Adipocyte (in vitro differentiated cells): Measurements from ENCODE around the gene CLDN12.
A peak's percentile ranks its signal among the peaks of the same experiment; 100 is the strongest.
"Not testable (repeated sequence)": the region's sequence is repeated elsewhere in the genome, so short reads cannot be mapped to it uniquely, and the experiment has no call there.

Experiments
- DNase-seq: peaks from one replicate; pipeline ENCODE4 v3.0.0-alpha.2; 2015; ENCODE audit warnings: low read depth
- H3K27me3 ChIP-seq: replicated peaks from 2 replicates; pipeline ENCODE4 v1.7.0; 2013; ENCODE audit warnings: mild to moderate bottlenecking, low read length, moderate library complexity; ENCODE audit not compliant: control insufficient read depth, insufficient read depth
- H3K36me3 ChIP-seq: 2 replicates; pipeline ENCODE4 v1.7.0; 2013; ENCODE audit warnings: low read length, mild to moderate bottlenecking, moderate library complexity; ENCODE audit not compliant: control insufficient read depth, insufficient read depth, severe bottlenecking
- H3K4me1 ChIP-seq: 2 replicates; pipeline ENCODE4 v1.7.0; 2013; ENCODE audit warnings: mild to moderate bottlenecking, low read length, moderate library complexity; ENCODE audit not compliant: control insufficient read depth, insufficient read depth
- H3K4me3 ChIP-seq: 2 replicates; pipeline ENCODE4 v1.7.0; 2013; ENCODE audit warnings: mild to moderate bottlenecking, low read length, moderate library complexity
- H3K9ac ChIP-seq: 2 replicates; pipeline ENCODE4 v1.7.0; 2013; ENCODE audit warnings: mild to moderate bottlenecking, low read length, moderate library complexity
- H3K9me3 ChIP-seq: 2 replicates; pipeline ENCODE4 v1.7.0; 2013; ENCODE audit warnings: mild to moderate bottlenecking, low read length, moderate library complexity; ENCODE audit not compliant: control insufficient read depth

Gene CLDN12

GRCh38 chr7:90433221-90433620 lies 30.0 kb downstream of the CLDN12 start:
- no peak overlapping the region for H3K9ac ChIP-seq
- no peaks in the 10 kb centered on the region for H3K27me3 ChIP-seq
- H3K36me3 ChIP-seq = no peaks in the 10 kb centered on the region
- no peak for DNase-seq
- H3K4me1 ChIP-seq = no peaks in the 10 kb centered on the region
- H3K9me3 ChIP-seq = peaks cover 11% of the 10 kb centered on the region
- H3K4me3 ChIP-seq = no peak overlapping the region

- no peak for DNase-seq
- Histone ChIP-seq H3K4me1 (no peaks in the 10 kb centered on the region), H3K36me3 (no peaks in the 10 kb centered on the region), H3K4me3 (no peak overlapping the region), H3K9me3 (no peaks in the 10 kb centered on the region), H3K9ac (no peak overlapping the region), H3K27me3 (no peaks in the 10 kb centered on the region)
These were observed 42.4 kb downstream of the CLDN12 start for GRCh38 chr7:90445633-90446032.

- DNase-seq = no peak
- Histone ChIP-seq H3K9me3 (no peaks in the 10 kb centered on the region), H3K4me3 (no peak overlapping the region), H3K36me3 (no peaks in the 10 kb centered on the region), H3K4me1 (no peaks in the 10 kb centered on the region), H3K27me3 (no peaks in the 10 kb centered on the region), H3K9ac (no peak overlapping the region)
These were observed 43.1 kb downstream of the CLDN12 start for GRCh38 chr7:90446137-90446899.

DNA sequence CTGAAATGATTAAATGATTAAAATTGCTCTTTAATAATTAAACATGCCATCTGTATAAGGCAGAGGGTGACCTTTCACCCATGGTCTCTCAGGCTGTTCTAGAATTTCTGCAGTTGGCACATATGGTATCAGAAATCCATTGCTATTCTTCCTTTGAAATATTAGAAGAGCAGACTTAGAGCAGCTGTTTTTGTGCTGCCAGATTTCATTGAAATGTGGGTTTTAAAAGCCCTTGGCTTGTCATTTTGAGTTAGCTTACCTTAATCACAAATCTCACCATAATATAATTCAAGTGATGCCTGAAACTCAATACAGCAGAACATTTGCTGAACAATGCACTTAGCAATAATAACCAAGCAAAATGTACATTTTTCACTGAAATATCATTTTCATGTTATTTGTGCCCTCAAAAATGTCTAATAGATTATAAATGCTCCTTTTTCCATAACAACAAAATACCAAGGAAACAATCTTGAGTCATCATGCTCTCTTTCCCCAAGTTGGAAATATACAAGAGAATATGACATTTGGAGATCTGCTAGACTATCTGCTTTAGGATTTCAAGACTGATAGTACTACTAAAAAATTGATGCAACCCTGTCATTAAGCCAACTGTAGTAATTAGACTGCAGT lies 50.1 kb downstream of the CLDN12 start:
- DNase-seq = peak; percentile 82
- H3K9me3 ChIP-seq = no peaks in the 10 kb centered on the region
- H3K4me3 ChIP-seq = no peak overlapping the region
- H3K4me1 ChIP-seq = peaks cover 4% of the 10 kb centered on the region
- no peak overlapping the region for H3K9ac ChIP-seq
- H3K36me3 ChIP-seq = no peaks in the 10 kb centered on the region
- H3K27me3 ChIP-seq = no peaks in the 10 kb centered on the region

DNA sequence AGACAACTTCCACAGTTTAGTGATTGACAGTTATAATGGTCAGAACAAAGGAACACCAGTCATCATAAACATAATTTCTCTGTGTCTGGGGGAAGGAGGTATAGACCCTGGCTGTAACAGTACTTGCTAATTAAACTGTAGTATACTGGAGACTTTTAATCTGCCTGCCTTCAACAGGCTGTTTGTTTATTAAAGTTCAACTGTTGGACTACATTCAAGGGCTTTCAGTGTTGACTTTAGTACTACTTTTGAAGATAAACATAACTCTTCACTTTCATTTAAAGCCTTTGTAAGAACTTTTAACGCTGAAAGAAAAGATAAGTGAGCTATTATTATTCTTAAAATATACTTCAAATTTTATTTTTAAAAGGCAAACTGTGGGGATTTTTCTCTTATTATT lies 50.7 kb downstream of the CLDN12 start:
- no peaks in the 10 kb centered on the region for H3K9me3 ChIP-seq
- no peak overlapping the region for H3K4me3 ChIP-seq
- H3K4me1 ChIP-seq = peaks cover 4% of the 10 kb centered on the region
- H3K27me3 ChIP-seq = no peaks in the 10 kb centered on the region
- peak; percentile 34 for DNase-seq
- no peaks in the 10 kb centered on the region for H3K36me3 ChIP-seq
- no peak overlapping the region for H3K9ac ChIP-seq

- DNase-seq = peak; percentile 82
- Histone ChIP-seq H3K4me3 (peak overlapping the region; percentile 71), H3K27me3 (no peaks in the 10 kb centered on the region), H3K4me1 (peaks cover 4% of the 10 kb centered on the region), H3K9me3 (no peaks in the 10 kb centered on the region), H3K9ac (peak overlapping the region; percentile 62), H3K36me3 (no peaks in the 10 kb centered on the region)
These were observed 52.1 kb downstream of the CLDN12 start for GRCh38 chr7:90455163-90456030.

DNA sequence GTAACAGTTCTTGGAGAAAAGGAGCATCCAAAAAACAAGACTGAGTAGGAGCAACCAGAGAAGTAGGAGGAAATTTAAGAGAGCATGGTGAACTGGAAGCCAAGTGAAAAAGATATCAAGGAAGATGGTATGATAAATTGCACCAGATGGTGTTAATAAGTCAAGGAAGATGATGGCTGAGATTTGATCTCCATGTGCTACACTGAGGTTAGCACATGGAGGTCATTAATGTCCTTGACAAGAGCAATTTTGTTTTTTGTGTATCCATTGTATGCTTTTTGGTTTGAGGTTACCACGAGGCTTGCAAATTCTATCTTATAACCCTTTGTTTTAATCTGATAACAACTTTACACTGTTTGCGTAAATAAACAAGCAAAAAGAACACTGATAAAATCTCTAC lies 54.8 kb downstream of the CLDN12 start:
- H3K9ac ChIP-seq = no peak overlapping the region
- no peaks in the 10 kb centered on the region for H3K9me3 ChIP-seq
- H3K4me1 ChIP-seq = peaks cover 14% of the 10 kb centered on the region
- no peaks in the 10 kb centered on the region for H3K36me3 ChIP-seq
- no peak for DNase-seq
- H3K27me3 ChIP-seq = no peaks in the 10 kb centered on the region
- no peak overlapping the region for H3K4me3 ChIP-seq

GRCh38 chr7:90459888-90460287 lies 56.6 kb downstream of the CLDN12 start:
- no peak overlapping the region for H3K9ac ChIP-seq
- no peaks in the 10 kb centered on the region for H3K27me3 ChIP-seq
- H3K9me3 ChIP-seq = peaks cover 4% of the 10 kb centered on the region
- no peak for DNase-seq
- H3K36me3 ChIP-seq = no peaks in the 10 kb centered on the region
- peaks cover 11% of the 10 kb centered on the region for H3K4me1 ChIP-seq
- H3K4me3 ChIP-seq = no peak overlapping the region

DNA sequence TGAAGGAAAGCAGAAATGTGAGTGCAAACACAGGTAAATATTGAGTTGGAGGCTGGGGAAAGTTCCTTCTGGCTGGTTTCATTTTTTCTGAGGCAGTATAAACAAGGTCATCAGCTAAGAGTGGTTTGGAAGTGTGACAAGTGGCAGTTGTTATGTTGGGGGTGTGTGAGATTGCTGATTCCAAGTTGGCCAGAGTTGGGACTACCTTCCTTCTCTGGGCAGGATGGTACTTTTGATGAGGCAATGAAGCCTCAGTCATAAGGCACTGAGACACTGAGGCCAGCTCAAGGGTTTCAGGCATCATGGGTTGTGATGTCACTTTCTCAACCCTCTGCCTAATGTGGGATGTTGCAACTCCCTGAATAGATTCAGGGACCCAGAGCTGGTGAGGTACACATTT lies 58.0 kb downstream of the CLDN12 start:
- Histone ChIP-seq H3K36me3 (no peaks in the 10 kb centered on the region), H3K4me1 (peaks cover 14% of the 10 kb centered on the region), H3K9me3 (peaks cover 4% of the 10 kb centered on the region), H3K9ac (no peak overlapping the region), H3K27me3 (no peaks in the 10 kb centered on the region), H3K4me3 (no peak overlapping the region)
- peak; percentile 34 for DNase-seq

- DNase-seq = peak; percentile 32
These were observed 59.9 kb downstream of the CLDN12 start for GRCh38 chr7:90463151-90463628.

More at GRCh38 chr7:90463151-90463628, 59.9 kb downstream of the CLDN12 start:
- not testable (repeated sequence) for H3K36me3 ChIP-seq, H3K27me3 ChIP-seq, H3K9me3 ChIP-seq
- Histone ChIP-seq H3K9ac (peak overlapping the region; percentile 67), H3K4me3 (peak overlapping the region; percentile 79), H3K4me1 (peaks cover 15% of the 10 kb centered on the region)
